ENCODE data around the gene MDP1.

Gene MDP1

DNA sequence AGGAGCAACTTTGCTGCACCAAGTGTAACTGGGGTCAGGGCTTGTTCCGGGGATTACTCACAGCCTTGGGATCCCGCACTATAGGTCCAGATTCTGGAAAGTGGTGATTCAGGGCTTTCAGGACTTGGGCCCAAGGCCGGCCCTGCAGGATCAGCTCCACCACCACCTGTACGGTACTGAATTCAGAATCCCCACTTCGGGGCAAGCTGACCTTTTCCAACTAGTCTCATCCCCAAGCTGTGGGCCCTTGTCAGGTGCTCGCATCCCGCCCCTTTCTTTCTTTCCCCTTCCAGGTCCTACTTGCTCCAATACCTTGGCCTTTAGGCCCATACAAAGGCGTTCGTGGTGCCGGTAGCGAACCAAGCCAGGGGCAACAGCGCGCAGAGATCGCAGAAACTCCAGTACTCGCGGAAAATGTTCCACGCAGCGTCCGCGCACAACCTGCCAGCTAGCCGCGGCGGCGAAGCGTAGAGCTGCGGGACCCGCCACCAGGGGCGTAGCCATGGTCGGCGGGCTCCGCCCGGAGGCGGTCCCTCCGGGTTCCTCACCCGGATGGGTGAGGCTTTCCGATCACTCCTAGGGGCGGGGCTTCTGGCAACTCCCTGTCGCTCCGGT, 26.1 kb upstream of the MDP1 start:
- 5% methylated on average over 36 of the region's 39 CpGs for WGBS (ENCODE audit: insufficient coverage)
- H3K27ac ChIP-seq (ENCODE audit: insufficient read depth in 1 of 2, low read depth in 1 of 2, low read length in 2 of 2, poor library complexity in 1 of 2, severe bottlenecking in 2 of 2), result peak overlapping the region; percentile 96 to 99
- peak overlapping the region; percentile 41 to 94 (median 85) for H3K4me3 ChIP-seq (ENCODE audit: control insufficient read depth in 1 of 7, extremely low read depth in 1 of 7, insufficient read depth in 4 of 7, low read depth in 2 of 7, low read length in 6 of 7)
- peaks cover 12 to 41% (median 30%) of the 10 kb centered on the region in 4 experiments for H3K4me1 ChIP-seq (ENCODE audit: control extremely low read depth in 1 of 4, control insufficient read depth in 4 of 4, insufficient read depth in 4 of 4, low read length in 3 of 4)
- H3K9me3 ChIP-seq (ENCODE audit: control extremely low read depth in 1 of 5, control insufficient read depth in 4 of 5, insufficient read depth in 2 of 5, low read depth in 1 of 5, low read length in 4 of 5), result no peaks in the 10 kb centered on the region
- H3K27me3 ChIP-seq (replicated peaks in 2 of 5; ENCODE audit: control insufficient read depth in 4 of 5, insufficient read depth in 5 of 5, low read length in 4 of 5), result no peaks in the 10 kb centered on the region
- peak; percentile 93 to 97 (median 97) for DNase-seq
- ChIA-PET POLR2A (interaction anchor here (0.9 to 2.6 kb wide), 8 partner anchors 9 to 56 kb away, joined by 3 to 16 read pairs (median 6); partner anchors contain the start of genes CHMP4A, GMPR2, MDP1 and NEDD8), CTCF (interaction anchor here (0.7 to 13.5 kb wide), 33 partner anchors 9 to 194 kb away, joined by 3 to 207 read pairs (median 6); partner anchors contain the start of genes CHMP4A, CIDEB, DHRS1 and GMPR2)
- peaks cover 16 to 42% (median 41%) of the 10 kb centered on the region in 4 experiments for H3K36me3 ChIP-seq (ENCODE audit: control insufficient read depth in 4 of 4, insufficient read depth in 4 of 4, low read length in 3 of 4)

- no peaks in the 10 kb centered on the region for H3K27me3 ChIP-seq (replicated peaks in 2 of 5; ENCODE audit: control insufficient read depth in 4 of 5, insufficient read depth in 5 of 5, low read length in 4 of 5)
- POLR2A ChIA-PET, result no interaction called here
- DNase-seq, result no peak
- 96% methylated on average over 9 of the region's 9 CpGs for WGBS (ENCODE audit: insufficient coverage)
- H3K4me3 ChIP-seq (ENCODE audit: control insufficient read depth in 1 of 7, extremely low read depth in 1 of 7, insufficient read depth in 4 of 7, low read depth in 2 of 7, low read length in 6 of 7), result no peak overlapping the region
- no peaks in the 10 kb centered on the region for H3K9me3 ChIP-seq (ENCODE audit: control extremely low read depth in 1 of 5, control insufficient read depth in 4 of 5, insufficient read depth in 2 of 5, low read depth in 1 of 5, low read length in 4 of 5)
- peaks cover 12 to 41% (median 30%) of the 10 kb centered on the region in 4 experiments for H3K4me1 ChIP-seq (ENCODE audit: control extremely low read depth in 1 of 4, control insufficient read depth in 4 of 4, insufficient read depth in 4 of 4, low read length in 3 of 4)
- CTCF ChIA-PET, result interaction anchor here (1.5 to 13.5 kb wide), 7 partner anchors 10 to 68 kb away, joined by 3 to 207 read pairs (median 31); partner anchors contain the start of genes CIDEB, DHRS1, LTB4R2 and MDP1
- peak overlapping the region in 1 of 2 experiments; percentile 31 for H3K27ac ChIP-seq (ENCODE audit: insufficient read depth in 1 of 2, low read depth in 1 of 2, low read length in 2 of 2, poor library complexity in 1 of 2, severe bottlenecking in 2 of 2)
- peaks cover 20 to 58% (median 54%) of the 10 kb centered on the region in 4 experiments for H3K36me3 ChIP-seq (ENCODE audit: control insufficient read depth in 4 of 4, insufficient read depth in 4 of 4, low read length in 3 of 4)
Observed at GRCh38 chr14:24240110-24240918, 24.4 kb upstream of the MDP1 start.

- POLR2A ChIA-PET, result interaction anchor here (0.6 to 1.0 kb wide), 3 partner anchors 17 to 136 kb away, joined by 3 to 4 read pairs (median 4); no protein-coding TSS in a partner anchor
- Histone ChIP-seq H3K9me3 (ENCODE audit: control extremely low read depth in 1 of 5, control insufficient read depth in 4 of 5, insufficient read depth in 2 of 5, low read depth in 1 of 5, low read length in 4 of 5) (no peaks in the 10 kb centered on the region), H3K27ac (ENCODE audit: insufficient read depth in 1 of 2, low read depth in 1 of 2, low read length in 2 of 2, poor library complexity in 1 of 2, severe bottlenecking in 2 of 2) (no peak overlapping the region), H3K27me3 (replicated peaks in 2 of 5; ENCODE audit: control insufficient read depth in 4 of 5, insufficient read depth in 5 of 5, low read length in 4 of 5) (no peaks in the 10 kb centered on the region), H3K36me3 (ENCODE audit: control insufficient read depth in 4 of 4, insufficient read depth in 4 of 4, low read length in 3 of 4) (peaks cover 20 to 64% (median 58%) of the 10 kb centered on the region in 4 experiments), H3K4me3 (ENCODE audit: control insufficient read depth in 1 of 7, extremely low read depth in 1 of 7, insufficient read depth in 4 of 7, low read depth in 2 of 7, low read length in 6 of 7) (no peak overlapping the region), H3K4me1 (ENCODE audit: control extremely low read depth in 1 of 4, control insufficient read depth in 4 of 4, insufficient read depth in 4 of 4, low read length in 3 of 4) (peaks cover 15 to 53% (median 34%) of the 10 kb centered on the region in 4 experiments)
- CTCF ChIA-PET, result interaction anchor here (1.1 to 13.5 kb wide), 9 partner anchors 9 to 123 kb away, joined by 3 to 207 read pairs (median 4); partner anchors contain the start of genes DHRS1, MDP1, NOP9 and TM9SF1
- 98% methylated on average over 5 of the region's 5 CpGs for WGBS (ENCODE audit: insufficient coverage)
- DNase-seq, result no peak
Observed at GRCh38 chr14:24238527-24239037, 22.7 kb upstream of the MDP1 start.

DNA sequence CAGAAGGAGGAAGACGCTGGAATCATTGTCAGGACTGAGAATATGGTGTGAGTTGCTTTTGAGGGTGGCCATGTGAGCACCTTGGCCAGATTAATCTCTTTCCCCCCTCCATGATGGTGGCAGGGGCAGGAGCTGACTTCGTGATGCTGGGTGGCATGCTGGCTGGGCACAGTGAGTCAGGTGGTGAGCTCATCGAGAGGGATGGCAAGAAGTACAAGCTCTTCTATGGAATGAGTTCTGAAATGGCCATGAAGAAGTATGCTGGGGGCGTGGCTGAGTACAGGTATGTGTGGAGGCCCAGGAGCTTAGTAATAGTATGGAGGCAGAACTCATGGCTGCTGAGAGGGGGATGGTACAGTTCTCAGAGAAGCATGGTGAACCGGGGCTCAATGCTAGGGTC, 22.3 kb upstream of the MDP1 start:
- Histone ChIP-seq H3K4me1 (ENCODE audit: control extremely low read depth in 1 of 4, control insufficient read depth in 4 of 4, insufficient read depth in 4 of 4, low read length in 3 of 4) (peaks cover 19 to 53% (median 34%) of the 10 kb centered on the region in 4 experiments), H3K27me3 (replicated peaks in 2 of 5; ENCODE audit: control insufficient read depth in 4 of 5, insufficient read depth in 5 of 5, low read length in 4 of 5) (no peaks in the 10 kb centered on the region), H3K9me3 (ENCODE audit: control extremely low read depth in 1 of 5, control insufficient read depth in 4 of 5, insufficient read depth in 2 of 5, low read depth in 1 of 5, low read length in 4 of 5) (no peaks in the 10 kb centered on the region), H3K4me3 (ENCODE audit: control insufficient read depth in 1 of 7, extremely low read depth in 1 of 7, insufficient read depth in 4 of 7, low read depth in 2 of 7, low read length in 6 of 7) (no peak overlapping the region), H3K36me3 (ENCODE audit: control insufficient read depth in 4 of 4, insufficient read depth in 4 of 4, low read length in 3 of 4) (peaks cover 20 to 64% (median 58%) of the 10 kb centered on the region in 4 experiments), H3K27ac (ENCODE audit: insufficient read depth in 1 of 2, low read depth in 1 of 2, low read length in 2 of 2, poor library complexity in 1 of 2, severe bottlenecking in 2 of 2) (peak overlapping the region in 1 of 2 experiments; percentile 3)
- CTCF ChIA-PET, result interaction anchor here (1.1 to 13.5 kb wide), 12 partner anchors 8 to 124 kb away, joined by 3 to 207 read pairs (median 6); partner anchors contain the start of genes CIDEB, DHRS1, IPO4 and MDP1
- no peak for DNase-seq
- WGBS (ENCODE audit: insufficient coverage), result 95% methylated on average over 4 of the region's 5 CpGs
- POLR2A ChIA-PET, result interaction anchor here (0.6 to 1.0 kb wide), 3 partner anchors 17 to 136 kb away, joined by 3 to 4 read pairs (median 4); no protein-coding TSS in a partner anchor

DNA sequence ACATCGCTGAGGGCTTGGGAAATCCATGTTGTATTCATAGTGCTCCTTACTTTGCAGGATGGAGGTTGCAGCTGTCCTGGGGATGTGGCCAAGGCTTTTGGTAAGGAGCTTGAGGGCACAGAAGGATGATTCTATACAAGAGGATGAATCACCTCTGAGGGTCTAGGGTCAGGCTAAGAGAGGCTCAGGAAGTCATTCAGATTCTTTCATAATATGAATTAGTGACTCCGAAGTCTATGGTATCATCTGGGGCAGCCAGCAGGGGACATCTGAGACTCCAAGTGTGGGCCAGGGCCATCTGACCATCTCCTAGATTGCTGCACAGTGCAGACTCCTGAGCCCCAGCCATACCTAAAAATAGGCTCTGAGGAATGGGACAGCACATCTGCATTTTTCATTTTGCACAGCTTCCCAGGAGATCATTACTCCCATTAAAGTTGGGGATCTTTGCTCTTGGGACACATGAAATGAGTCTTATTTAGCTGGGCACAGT, 21.6 kb upstream of the MDP1 start:
- H3K36me3 ChIP-seq (ENCODE audit: control insufficient read depth in 4 of 4, insufficient read depth in 4 of 4, low read length in 3 of 4), result peaks cover 20 to 64% (median 58%) of the 10 kb centered on the region in 4 experiments
- H3K9me3 ChIP-seq (ENCODE audit: control extremely low read depth in 1 of 5, control insufficient read depth in 4 of 5, insufficient read depth in 2 of 5, low read depth in 1 of 5, low read length in 4 of 5), result no peaks in the 10 kb centered on the region
- H3K4me1 ChIP-seq (ENCODE audit: control extremely low read depth in 1 of 4, control insufficient read depth in 4 of 4, insufficient read depth in 4 of 4, low read length in 3 of 4), result peaks cover 21 to 53% (median 35%) of the 10 kb centered on the region in 4 experiments
- no peak for DNase-seq
- peak overlapping the region in 1 of 2 experiments; percentile 3 for H3K27ac ChIP-seq (ENCODE audit: insufficient read depth in 1 of 2, low read depth in 1 of 2, low read length in 2 of 2, poor library complexity in 1 of 2, severe bottlenecking in 2 of 2)
- ChIA-PET POLR2A (interaction anchor here (1.0 kb wide), 1 partner anchor 16 kb away, joined by 3 read pairs; no protein-coding TSS in a partner anchor), CTCF (interaction anchor here (1.1 to 13.5 kb wide), 13 partner anchors 8 to 125 kb away, joined by 3 to 207 read pairs (median 6); partner anchors contain the start of genes CIDEB, DCAF11, DHRS1 and IPO4)
- WGBS (ENCODE audit: insufficient coverage), result 100% methylated on average over 2 of the region's 2 CpGs
- H3K4me3 ChIP-seq (ENCODE audit: control insufficient read depth in 1 of 7, extremely low read depth in 1 of 7, insufficient read depth in 4 of 7, low read depth in 2 of 7, low read length in 6 of 7), result no peak overlapping the region
- H3K27me3 ChIP-seq (replicated peaks in 2 of 5; ENCODE audit: control insufficient read depth in 4 of 5, insufficient read depth in 5 of 5, low read length in 4 of 5), result no peaks in the 10 kb centered on the region

DNA sequence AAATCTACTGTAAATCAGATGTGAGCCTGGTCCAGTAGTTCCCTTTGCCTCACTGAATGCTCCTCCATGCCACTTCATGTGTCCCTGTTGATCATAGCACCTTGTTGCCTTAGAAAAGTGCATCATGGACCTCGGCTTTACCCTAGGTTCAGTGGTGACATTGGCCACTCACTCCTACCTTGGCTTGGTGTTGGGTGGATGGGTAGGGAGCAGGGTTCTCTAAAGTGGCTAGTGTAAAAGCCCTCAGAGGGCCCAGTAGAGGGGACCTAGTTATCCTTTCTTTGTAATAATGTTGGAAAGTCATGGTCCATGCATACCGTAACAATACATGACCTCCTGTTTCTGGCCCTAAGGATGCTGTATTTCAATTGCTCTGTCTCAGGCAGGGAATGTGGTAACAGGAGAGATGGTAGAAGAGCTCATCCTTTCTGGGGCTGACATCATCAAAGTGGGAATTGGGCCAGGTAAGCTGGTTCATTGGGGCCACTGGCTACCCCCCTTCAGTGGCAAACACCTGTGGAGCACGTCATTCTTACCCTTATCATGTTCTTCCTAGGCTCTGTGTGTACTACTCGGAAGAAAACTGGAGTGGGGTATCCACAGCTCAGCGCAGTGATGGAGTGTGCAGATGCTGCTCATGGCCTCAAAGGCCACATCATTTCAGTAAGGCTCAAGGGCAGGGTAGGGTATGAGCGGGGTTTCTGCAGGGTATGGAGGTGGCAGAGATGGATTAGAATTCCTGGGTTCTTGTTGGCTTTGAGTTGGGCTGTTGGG, 21.0 kb upstream of the MDP1 start:
- DNase-seq, result no peak
- H3K4me1 ChIP-seq (ENCODE audit: control extremely low read depth in 1 of 4, control insufficient read depth in 4 of 4, insufficient read depth in 4 of 4, low read length in 3 of 4), result peaks cover 21 to 51% (median 35%) of the 10 kb centered on the region in 4 experiments
- peaks cover 20 to 64% (median 58%) of the 10 kb centered on the region in 4 experiments for H3K36me3 ChIP-seq (ENCODE audit: control insufficient read depth in 4 of 4, insufficient read depth in 4 of 4, low read length in 3 of 4)
- no peaks in the 10 kb centered on the region for H3K9me3 ChIP-seq (ENCODE audit: control extremely low read depth in 1 of 5, control insufficient read depth in 4 of 5, insufficient read depth in 2 of 5, low read depth in 1 of 5, low read length in 4 of 5)
- H3K27ac ChIP-seq (ENCODE audit: insufficient read depth in 1 of 2, low read depth in 1 of 2, low read length in 2 of 2, poor library complexity in 1 of 2, severe bottlenecking in 2 of 2), result no peak overlapping the region
- no peaks in the 10 kb centered on the region for H3K27me3 ChIP-seq (replicated peaks in 2 of 5; ENCODE audit: control insufficient read depth in 4 of 5, insufficient read depth in 5 of 5, low read length in 4 of 5)
- H3K4me3 ChIP-seq (ENCODE audit: control insufficient read depth in 1 of 7, extremely low read depth in 1 of 7, insufficient read depth in 4 of 7, low read depth in 2 of 7, low read length in 6 of 7), result no peak overlapping the region
- CTCF ChIA-PET, result interaction anchor here (1.0 to 13.5 kb wide), 9 partner anchors 9 to 122 kb away, joined by 3 to 207 read pairs (median 6); partner anchors contain the start of genes CIDEB, DCAF11, DHRS1 and IPO4
- WGBS (ENCODE audit: insufficient coverage), result 100% methylated on average over 6 of the region's 6 CpGs
- POLR2A ChIA-PET, result no interaction called here
